A549 (cell line): ENCODE results near the gene ZBTB22.

ENCODE experiments used
- EHMT2 ChIP-seq: fragments of 200-600 bp; sonication (generic); IDR thresholded peaks from 2 replicates; pipeline ENCODE4 v1.6.1; 2016; ENCODE audit warnings: antibody characterized with exemption, low read depth, mild to moderate bottlenecking, moderate library complexity
- KDM5A ChIP-seq: fragments of 200-600 bp; sonication (generic); IDR thresholded peaks from 2 replicates; pipeline ENCODE4 v1.6.1; 2016; ENCODE audit warnings: antibody characterized with exemption, mild to moderate bottlenecking
- MAFK ChIP-seq: fragments of 450-650 bp; IDR thresholded peaks from 2 replicates; pipeline ENCODE4 v1.6.1; 2014; ENCODE audit not compliant: partially characterized antibody
- POLR2A ChIP-seq: IDR thresholded peaks from 2 replicates; pipeline ENCODE4 v1.6.1; 2012; ENCODE audit warnings: mild to moderate bottlenecking, low read length
- POLR2AphosphoS2 ChIP-seq: conservative IDR thresholded peaks from 2 replicates; pipeline ENCODE4 v1.6.1; 2012; ENCODE audit warnings: low read length, improper control_type of control experiment, inconsistent platforms
- RAD21 ChIP-seq, 2 experiments: fragments of >200 bp in 1 of 2; sonication (Bioruptor Twin) in 1 of 2; formaldehyde crosslinking in 1 of 2; IDR thresholded peaks in 1 of 2; conservative IDR thresholded peaks in 1 of 2; 2 replicates in 1 of 2; 3 replicates in 1 of 2; pipeline ENCODE4 v1.6.1; 2012 to 2018; ENCODE audit warnings: inconsistent platforms in 1 of 2
- SMC3 ChIP-seq: fragments of >200 bp; sonication (Bioruptor Twin); formaldehyde crosslinking; IDR thresholded peaks from 3 replicates; pipeline ENCODE4 v1.6.1; 2018; ENCODE audit warnings: inconsistent platforms
- TF ChIP-seq, protein P1 (sequence below): fragments of >200 bp; sonication (Bioruptor Twin); formaldehyde crosslinking; IDR thresholded peaks from 3 replicates; pipeline ENCODE4 v1.5.1; 2016
- TF ChIP-seq, protein P2 (sequence below): IDR thresholded peaks from 2 replicates; pipeline ENCODE4 v1.6.1; 2012

DNA sequence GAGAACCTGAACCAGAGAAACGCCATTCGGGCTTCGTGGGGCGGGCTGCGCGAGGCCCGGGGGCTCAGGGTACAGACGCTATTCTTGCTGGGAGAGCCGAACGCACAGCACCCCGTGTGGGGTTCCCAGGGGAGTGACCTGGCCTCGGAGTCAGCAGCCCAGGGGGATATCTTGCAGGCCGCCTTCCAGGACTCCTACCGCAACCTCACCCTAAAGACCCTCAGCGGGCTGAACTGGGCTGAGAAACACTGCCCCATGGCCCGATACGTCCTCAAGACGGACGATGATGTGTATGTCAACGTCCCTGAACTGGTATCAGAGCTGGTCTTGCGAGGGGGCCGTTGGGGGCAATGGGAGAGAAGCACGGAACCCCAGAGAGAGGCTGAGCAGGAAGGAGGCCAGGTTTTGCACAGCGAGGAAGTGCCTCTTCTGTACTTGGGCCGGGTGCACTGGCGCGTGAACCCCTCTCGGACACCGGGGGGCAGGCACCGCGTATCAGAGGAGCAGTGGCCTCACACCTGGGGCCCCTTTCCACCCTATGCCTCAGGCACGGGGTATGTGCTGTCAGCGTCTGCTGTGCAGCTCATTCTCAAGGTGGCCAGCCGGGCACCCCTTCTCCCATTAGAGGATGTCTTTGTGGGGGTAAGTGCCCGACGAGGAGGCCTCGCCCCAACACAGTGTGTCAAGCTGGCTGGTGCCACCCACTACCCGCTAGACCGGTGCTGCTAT lies 39.7 kb downstream of the ZBTB22 start:
- TF ChIP-seq EHMT2 (no peak), RAD21 (conservative IDR thresholded peaks at IDR 0.05 in 1 of 2, IDR thresholded peaks at IDR 0.05 in 1 of 2) (no peak), MAFK (no peak), SMC3 (no peak), POLR2A (no peak), POLR2AphosphoS2 (no peak), KDM5A (no peak)
- TF ChIP-seq, protein P1, sequence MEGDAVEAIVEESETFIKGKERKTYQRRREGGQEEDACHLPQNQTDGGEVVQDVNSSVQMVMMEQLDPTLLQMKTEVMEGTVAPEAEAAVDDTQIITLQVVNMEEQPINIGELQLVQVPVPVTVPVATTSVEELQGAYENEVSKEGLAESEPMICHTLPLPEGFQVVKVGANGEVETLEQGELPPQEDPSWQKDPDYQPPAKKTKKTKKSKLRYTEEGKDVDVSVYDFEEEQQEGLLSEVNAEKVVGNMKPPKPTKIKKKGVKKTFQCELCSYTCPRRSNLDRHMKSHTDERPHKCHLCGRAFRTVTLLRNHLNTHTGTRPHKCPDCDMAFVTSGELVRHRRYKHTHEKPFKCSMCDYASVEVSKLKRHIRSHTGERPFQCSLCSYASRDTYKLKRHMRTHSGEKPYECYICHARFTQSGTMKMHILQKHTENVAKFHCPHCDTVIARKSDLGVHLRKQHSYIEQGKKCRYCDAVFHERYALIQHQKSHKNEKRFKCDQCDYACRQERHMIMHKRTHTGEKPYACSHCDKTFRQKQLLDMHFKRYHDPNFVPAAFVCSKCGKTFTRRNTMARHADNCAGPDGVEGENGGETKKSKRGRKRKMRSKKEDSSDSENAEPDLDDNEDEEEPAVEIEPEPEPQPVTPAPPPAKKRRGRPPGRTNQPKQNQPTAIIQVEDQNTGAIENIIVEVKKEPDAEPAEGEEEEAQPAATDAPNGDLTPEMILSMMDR, result no peak
- TF ChIP-seq, protein P2, sequence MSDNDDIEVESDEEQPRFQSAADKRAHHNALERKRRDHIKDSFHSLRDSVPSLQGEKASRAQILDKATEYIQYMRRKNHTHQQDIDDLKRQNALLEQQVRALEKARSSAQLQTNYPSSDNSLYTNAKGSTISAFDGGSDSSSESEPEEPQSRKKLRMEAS, result no peak
